Measurements from ENCODE around the gene CAPN7.

GRCh38 chr3:15221574-15222217 is 15.7 kb downstream of the CAPN7 start:
- TF ChIP-seq CTCF (IDR thresholded peaks at IDR 0.05), result no peak
- no peak for TF ChIP-seq POLR2A (IDR thresholded peaks at IDR 0.05)
- no peak for TF ChIP-seq POLR2AphosphoS5 (IDR thresholded peaks at IDR 0.05)
